NCI-H446 treated with DMSO at 0.1 percent for 48 hours (cell line): ENCODE data around the gene LRRC51.

ENCODE experiments used
- DNase-seq: peaks from one replicate; lab custom pipeline; 2025; lab: John Stamatoyannopoulos, UW

Gene LRRC51, protein sequence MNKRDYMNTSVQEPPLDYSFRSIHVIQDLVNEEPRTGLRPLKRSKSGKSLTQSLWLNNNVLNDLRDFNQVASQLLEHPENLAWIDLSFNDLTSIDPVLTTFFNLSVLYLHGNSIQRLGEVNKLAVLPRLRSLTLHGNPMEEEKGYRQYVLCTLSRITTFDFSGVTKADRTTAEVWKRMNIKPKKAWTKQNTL

DNA sequence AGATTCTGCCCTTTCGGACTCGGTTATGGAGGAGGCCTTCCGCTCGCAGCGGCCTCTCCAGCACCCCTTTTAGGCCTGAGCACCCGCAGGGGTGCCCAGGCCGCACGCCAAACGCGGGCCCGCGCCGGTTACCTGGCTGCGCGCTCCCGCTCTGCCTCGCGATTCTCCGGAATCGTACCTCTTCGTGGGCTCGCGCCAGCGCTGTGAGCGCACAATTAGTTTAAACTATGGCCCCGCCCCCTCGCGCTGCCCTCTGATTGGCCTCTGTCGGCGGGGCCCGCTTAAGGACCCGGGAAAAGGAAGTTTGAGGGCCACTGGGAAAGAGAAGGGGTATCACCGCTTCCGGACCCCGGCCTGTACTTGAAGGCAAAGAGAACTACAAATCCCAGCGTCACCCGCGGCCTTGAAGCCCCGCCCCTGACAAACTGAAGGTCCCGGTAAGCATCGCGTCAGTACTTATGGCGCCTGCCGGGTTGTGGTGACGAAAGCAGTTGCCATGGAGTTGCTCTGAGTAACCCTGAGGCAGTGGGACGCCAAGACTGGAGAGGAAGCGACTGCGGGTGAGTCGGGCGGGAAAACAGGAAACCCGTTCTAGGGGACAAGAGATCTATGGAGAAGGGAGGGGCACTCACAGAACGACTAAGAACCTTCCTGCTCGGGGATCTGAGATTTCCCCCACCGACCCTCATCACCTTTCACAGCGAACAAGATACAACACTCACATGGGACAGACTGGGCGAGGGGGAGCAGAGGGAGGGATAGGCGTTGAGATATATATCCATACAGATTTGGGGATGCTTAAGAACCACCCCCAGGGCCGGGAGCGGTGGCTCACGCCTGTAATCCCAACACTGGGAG is at the start of gene LRRC51, which contains the start of gene NUMA1:
Gene LRRC51 (plus strand): TSS at position 525 of the 858 bp plus-strand sequence. CDS start 8,234 bp downstream, outside the sequence.
Gene NUMA1 (minus strand): TSS at position 217 of the 858 bp plus-strand sequence. CDS start 44,599 bp downstream, outside the sequence.
- peak; percentile 100 for DNase-seq

DNA sequence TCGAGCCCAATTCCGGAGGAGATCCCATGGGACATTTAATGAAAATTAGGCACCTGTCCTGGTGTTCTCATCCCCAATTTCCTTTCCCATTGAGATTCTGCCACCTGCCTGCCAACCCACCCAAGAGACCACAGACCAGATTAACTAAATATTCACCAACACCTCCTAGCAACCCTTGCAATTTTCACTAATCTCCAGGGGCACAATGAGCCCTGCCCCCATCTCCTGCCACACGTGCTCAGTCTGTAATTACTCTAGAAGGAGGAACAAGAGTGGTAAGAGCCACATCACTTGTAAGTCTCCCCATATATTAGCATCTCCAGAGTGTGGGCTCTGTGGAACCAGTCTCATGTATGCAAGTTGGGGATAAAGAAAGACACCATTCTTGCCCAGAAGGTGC is 44.0 kb upstream of the LRRC51 start:
- DNase-seq: no peak

DNA sequence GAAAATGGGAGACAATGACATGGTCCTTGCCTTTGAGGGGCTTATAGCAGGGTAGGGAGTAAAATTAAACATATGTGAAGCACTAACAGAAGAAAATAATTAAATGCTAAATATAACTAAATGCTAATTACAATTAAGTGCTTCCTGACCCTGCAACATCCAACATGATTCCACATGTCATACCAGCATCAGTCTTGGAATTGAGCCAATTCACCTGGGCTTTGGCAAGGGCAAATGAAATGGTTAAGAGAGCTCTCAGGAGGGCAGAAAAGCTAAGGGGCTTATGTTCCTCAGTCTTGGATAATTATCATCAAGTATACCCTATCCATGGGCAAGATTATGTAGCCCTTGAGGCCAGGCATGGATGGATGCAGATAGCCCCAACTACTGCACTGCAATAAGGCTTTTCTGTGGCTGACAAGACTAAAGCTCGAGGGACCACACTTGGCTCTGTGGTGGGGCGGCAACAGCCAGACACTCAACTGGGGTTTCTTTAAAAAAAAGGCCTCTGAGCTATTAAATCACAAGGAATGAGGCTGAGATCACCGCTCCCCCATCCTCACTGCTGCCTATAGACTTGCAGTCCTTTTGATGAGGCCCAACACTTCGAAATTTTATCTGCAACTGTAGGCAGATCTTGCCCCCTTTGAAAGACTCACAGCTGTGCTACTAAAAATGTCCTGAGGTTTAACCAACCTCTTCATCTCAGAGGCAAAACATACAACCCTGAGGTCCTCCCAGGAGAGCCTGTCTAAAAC is 42.9 kb upstream of the LRRC51 start:
- no peak for DNase-seq

DNA sequence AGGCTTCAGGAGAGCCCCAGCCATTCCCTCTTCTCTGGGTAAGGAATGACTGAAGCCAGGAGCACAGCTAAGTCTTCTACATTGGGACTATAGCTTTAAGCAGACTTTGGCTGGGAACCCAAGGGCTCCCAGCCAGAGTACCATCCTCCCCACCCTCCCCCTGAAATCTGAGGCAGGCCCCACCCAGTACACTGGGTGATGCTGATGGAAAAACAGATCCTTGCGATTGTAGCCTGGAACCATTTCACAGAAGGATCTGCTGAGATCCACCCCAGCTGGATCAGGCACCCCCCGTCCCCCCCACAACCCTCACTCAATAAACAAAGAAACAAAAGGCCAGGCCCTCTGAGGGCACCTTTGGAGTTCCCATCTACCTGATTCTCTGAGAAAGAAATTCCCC is 42.2 kb upstream of the LRRC51 start:
- peak; percentile 70 for DNase-seq

DNA sequence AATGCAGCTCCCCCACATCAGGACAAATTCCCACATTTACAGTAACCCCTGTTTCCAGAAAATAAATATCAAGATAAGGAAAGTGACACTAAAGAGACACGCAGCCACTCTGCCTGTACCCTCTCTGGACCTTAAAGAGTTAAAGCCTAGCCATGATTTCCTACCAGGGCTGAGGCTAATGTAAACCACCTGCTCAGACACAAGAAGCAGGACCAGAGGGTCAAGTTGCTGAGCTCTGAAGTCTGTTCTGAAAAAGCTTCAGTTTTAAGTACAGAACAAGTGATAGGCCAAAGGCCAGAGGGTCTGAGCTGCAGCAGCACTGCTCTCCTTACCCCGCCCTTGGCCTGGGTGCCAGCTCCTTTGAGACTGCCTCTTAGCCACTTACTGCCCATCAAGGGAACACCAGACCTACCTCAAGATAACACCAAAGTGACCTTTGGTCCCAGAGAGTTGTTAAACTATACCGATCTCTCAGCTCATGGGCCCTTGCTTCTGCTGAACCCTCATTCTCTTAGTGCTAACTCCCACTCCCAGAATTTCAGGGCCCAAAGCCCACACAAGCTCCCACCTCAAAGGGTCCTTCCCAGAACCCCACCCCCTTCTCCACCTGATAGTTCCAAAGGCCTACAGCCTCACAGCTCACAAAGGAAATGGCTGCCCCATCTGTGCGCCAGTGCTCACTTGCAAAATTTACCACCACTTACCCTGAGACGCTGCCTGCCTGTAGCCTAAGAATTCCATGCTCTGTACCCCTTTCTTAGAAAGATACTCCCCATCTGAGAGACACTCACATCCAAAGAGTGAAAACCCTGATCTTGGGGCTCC is 41.4 kb upstream of the LRRC51 start:
- DNase-seq: no peak

DNA sequence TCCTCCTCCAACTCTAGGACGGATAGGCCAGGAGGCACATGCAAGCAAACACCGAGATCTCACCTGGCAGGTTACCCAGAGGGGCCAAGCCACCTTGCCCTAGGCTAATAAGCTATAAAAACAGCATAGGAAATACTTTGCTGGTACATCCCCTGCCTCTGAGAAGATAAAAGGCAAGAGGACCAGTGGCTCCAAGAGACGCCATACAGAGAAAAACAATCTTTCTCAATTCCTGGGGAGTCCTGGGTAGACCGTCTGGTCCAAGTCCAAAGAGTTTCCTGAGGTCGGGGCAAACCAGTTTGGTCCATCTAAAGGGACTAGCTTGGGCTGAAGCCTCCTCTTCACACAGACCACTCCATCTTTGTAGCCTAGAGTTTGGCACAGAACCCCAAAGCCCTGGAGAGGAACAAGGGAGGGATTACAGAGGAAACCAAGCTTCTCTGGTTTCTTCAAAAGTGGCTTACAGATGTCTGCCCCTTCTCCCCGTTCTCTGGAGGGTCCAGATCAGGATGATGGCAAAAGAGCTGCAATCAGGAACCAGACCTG is 40.7 kb upstream of the LRRC51 start:
- no peak for DNase-seq

DNA sequence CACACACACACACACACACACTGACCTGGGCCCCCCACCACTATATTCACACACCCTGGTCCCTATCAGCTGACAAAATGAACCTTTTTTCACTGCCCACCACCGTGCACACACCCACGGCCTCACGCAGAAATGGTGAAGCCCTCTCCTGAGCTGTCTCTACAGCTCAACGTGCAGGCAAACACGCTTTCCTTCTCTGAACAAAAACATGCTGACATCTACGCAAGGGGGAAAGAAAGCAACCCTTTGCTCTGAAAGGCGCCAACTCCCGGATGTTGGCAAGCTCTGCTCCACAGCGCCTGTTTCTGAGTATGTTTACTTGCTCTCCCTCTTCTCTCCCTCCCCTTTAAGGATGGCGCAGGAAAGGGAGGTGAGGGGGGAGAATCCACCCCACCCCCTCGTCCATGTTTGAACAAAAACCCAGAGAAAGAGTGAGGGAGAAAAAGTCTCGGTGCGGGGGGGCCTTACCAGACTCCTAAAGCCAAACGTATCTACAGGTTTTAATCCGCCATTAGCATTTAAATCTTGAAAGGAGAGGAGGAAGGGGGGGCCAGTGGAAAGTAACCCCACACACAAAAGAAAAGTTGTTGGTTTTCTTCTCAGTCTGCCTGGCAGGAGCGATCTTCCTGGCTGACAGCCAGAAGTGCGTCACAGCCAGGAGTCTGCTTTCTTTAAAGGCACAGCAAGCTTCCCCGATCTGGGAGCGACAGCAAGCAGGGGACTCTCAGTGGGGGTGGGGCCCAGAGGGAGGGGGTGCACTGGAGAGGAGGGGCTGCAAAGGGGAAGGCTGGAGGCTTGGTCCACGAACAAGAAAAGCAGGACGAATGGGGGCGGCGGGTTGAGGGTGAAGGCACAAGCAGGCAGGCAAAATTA is 39.9 kb upstream of the LRRC51 start:
- peak; percentile 93 for DNase-seq

DNA sequence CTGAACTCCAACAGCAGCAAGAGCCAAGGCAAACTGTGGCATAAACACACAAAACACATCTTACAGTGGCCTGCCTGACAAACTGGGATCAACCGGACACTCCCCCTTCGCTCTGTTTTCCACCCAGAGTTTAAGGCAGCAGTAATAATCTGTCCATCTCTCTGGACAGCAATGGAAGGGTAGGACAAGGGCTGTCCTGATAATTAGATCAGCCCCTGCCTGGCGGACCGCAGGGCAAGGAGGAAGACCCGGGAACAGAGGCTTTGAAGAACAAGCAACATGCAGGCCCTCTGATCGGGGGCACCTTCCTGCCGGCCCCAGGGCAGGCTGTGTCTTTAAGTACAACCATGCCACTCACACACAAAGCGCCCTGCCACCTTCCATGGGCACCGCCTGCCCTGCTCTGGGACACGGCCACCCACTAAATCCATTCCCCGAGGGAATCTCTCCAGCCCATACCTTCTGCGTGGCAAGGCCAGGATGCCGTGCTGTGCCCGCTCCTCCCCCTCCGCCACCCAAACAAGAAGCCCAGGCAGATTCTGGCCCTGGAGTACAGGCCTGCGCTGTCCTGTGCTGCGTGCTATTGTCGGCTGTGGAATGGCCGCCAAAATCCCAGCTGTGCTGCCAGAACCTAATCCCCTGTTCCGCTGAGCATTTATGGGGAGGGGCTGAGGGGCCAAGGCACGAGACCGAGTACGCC is 39.1 kb upstream of the LRRC51 start:
- DNase-seq: peak; percentile 73

DNA sequence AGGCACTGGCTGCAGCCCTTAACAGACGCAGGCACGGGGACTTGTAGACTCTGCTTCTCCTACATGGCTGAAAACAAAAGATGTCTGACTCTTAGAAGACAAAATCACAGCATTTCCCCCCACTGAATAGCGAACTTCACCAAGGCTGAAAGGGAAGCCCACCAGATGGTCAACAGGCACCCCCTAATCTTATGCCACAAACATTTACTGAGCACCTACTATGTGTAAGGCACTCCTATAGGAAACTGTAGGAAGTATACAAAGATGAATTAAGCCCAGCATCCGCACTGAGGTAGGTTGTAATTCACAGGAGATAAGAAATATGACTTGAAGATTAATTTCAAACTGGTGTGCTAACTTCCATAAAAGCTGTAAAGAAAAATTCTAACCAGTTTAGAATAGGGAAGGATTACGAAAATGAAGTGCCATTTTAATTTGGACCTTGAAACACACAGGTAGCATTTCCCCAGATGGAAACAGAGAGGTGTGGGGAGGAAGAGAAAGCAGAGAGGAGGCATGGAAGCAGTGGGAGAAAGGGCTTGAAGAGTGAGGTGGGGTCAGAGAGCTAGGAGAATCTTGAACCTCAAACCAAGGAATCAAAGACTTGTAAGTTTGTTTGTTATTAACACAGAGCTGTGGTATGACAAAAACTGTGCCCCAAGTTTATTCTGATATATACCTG is 38.4 kb upstream of the LRRC51 start:
- DNase-seq: no peak

DNA sequence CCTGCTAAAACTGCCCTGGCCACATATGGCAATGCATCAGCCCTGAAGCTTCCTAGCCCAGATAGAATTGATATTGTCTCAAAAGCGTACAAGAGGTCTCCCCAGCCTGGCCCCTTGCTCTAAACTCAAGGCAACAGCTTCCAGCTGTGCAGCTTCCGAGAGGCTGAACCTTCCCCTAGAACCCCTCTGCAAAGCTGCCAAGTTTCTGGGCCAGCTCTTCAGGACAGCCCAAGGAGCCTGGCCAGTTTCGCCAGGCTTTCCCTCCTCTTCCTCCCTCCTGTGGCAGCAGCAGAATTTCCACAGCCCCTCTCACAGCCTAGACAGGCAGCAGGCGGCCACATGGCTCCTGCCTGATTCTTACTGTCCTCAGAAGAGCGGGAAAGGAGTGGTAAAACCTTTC is 34.8 kb upstream of the LRRC51 start:
- no peak for DNase-seq

DNA sequence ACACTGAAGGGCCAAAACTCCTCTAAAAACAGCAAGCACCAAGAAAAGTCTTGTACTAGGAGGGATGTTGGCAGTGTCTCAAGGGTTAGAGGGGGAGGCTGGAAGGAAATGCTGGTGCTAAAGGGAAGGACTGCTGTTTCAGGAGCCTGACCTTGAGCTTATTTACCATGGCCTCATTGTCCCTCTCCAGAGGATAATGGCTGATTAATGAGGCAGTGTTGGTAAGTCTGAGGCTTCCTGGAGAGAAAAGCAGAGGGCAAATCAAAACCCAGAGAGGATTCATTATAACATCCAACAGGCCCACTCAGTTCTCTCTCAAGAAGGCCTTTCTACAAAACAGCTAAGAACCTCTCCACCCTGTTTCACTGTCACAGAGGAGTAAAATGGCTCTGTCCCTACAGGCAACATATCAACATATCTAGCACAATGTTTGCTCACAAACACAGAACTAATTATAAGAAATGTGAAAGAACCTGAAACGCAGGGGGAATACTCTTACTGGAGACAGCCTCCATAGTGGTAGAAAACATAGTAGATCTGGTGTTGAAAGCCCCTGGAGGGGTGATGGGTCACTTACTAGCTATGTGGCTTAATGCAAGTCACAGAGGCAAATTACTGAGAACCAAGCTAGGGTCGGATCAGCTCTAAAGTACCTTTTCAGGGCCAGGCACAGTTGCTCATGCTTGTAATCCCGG is 31.7 kb upstream of the LRRC51 start:
- DNase-seq: no peak

DNA sequence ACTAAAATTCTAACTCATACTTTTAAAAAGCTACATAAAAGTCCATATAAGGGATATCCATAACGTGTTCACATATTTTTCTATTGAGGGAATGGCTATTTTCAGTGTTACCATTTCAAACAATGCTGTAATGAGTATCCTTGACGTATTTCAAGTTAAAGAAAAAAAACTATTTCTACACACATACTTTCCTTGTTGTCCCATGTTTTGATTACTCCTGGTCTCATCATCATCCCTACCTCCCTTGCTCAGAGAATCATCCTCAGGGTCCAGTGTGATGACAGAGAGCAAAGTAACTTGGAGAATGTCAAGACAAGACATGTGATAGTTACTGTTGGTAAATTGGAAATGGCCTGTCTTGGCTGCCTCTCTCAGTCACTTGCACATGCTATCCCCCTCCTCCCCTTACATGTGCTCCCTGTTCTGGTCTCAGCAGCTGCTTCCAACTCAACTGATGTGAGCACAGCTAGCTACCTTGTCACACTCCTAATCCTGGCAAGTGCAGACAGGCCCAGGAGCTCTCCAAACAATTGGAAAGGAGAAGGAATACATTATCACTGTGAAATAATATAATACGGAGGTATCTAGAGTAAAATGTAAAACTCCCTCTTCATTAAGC is 22.1 kb upstream of the LRRC51 start:
- peak; percentile 9 for DNase-seq

DNA sequence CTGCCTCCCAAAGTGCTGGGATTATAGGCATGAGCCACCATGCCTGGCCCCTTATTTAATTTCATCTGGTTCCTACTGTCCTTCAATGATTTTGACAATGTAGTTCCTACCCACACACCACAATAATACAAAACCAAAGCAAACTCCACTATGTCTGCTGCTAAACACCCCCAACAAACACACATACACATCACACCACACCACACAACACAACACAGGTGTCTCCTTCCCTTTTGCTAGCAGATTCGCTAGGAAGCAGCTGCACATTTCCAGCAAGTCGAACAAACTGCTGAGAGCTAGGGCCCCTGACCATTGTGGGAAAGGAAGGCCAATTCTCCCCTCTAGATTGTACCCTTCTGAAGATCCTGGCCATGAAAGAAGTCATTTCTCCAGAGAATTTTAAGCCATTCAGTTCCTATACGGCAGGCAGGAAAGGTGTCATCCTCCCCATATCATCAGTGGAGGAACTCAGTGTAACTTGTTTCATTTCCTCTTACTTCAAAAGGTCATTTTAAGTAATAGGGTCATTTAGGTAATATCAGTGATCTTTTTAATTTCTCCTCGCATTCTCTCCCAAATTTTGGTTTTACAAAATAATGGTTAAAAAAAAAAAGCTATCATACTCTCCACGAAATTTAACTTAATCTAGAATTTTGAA is 18.8 kb upstream of the LRRC51 start:
- DNase-seq: no peak

DNA sequence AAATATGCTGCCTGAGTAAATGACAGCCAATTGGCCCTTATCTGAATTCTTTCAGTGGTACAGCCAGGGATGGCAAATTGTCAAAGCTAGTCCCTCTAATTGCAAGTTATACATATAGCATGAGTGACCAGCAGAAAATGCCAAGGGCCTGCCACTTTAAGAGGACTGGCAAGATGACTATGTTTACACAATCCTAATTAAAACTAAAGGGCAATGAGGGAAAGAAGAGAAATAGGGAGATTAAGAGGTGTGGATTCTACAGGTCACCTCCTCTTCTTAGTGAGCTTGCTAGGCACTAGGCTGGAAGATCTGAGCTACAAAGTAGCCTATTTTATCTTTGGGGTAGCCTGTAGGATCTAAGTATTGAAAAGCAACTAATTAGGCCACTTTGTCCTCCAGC is 13.8 kb upstream of the LRRC51 start:
- no peak for DNase-seq

DNA sequence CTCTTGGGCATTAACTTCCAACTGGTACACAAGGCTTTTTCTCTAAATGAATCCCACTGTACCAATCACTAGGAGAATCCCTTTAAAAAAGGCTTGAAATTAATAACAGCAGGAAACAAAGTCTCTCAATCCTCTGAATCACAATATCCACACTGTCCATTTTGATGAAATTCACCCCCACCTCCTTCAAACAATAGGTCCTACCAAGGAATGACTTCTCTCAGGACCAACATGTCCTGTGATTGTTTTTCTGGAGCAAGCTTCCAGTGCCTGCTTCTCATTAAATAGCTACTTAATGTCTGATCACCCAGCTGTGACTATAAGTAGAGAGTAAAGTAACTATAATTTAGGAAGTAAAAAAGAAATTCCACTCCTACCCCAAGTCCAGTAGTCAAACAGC is 13.4 kb upstream of the LRRC51 start:
- DNase-seq: no peak

DNA sequence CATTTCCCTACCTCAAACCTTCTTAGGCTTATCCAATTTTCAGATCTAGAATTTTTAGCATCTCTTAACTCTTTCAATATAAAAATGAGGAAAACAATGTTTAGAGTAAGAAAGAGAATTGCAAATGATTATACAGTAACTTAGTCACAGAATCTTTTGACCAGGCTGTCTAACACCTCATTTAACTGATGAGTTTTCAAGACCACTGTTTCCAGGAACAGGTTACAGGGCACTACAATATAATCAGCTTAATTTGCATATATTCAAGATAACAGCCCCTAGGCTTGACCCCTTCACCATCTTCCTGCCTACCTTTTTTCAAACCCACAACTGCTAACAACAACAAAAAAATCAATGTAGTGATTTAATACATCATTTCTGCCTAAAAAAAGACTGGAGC is 13.0 kb upstream of the LRRC51 start:
- no peak for DNase-seq

DNA sequence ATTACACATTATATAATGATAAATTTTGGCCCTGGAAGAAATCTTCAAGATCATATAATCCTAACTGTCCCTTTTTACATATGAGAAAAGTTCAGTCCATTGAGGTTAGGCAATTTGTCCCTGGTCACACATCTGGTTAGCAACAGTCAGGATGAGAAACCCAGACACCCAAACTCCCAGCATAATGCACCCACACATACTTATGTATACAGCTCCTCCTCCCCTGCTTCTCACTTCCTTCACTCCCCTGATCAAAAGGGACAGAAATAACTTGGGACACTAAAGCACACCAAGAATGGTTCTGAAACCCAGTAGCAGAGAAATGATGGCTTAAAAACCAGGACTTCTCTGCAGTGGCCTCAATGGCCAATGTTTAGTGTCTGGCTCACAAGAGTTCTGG is 11.4 kb upstream of the LRRC51 start:
- DNase-seq: no peak

DNA sequence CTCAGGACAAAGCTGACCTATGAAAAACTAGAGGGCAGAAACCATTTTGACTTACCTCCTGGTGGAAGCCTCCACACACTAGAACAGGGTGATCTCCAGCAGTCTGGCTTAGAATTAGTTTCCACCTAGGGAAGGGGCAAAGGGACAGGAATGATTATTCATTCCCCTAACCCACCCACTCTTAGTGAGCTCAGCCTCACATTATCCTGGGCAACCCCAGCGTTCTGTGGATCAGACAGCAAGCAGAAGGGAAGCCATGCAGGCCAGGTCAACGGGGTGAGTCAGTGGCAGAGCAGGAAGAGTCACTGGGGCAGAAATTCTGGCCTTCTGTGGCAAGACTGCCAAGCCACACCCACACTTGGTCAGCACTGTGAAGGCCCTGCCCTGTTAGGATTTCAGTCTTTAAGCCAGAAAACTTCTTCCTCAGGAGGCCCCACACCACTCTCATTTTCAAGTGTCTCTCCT is 10.8 kb upstream of the LRRC51 start:
- no peak for DNase-seq
